ENCODE measurements around the gene PROKR1. TPM values are rescaled to one million over a fixed set of nuclear protein-coding genes. Genes with fewer than 3 reads are reported as not detected.

PROKR1 gene
- total RNA-seq, 6 experiments from 2014 or later = not detected

GRCh38 chr2:68696554-68696953 is 53.2 kb downstream of the PROKR1 start:
- Mint-ChIP-seq H3K36me3 (ENCODE audit: low read depth) (no peaks in the 10 kb centered on the region; the same call in 1 of the 2 replicates), H3K4me3 (no peak overlapping the region), H3K9me3 (peaks cover 13% of the 10 kb centered on the region), H3K27ac (no peak overlapping the region), H3K27me3 (ENCODE audit: insufficient read depth) (peaks cover 28% of the 10 kb centered on the region), H3K4me1 (ENCODE audit: low read depth) (no peaks in the 10 kb centered on the region)
- no peak for DNase-seq
- no peak for TF ChIP-seq CTCF (IDR thresholded peaks at IDR 0.05)

DNA sequence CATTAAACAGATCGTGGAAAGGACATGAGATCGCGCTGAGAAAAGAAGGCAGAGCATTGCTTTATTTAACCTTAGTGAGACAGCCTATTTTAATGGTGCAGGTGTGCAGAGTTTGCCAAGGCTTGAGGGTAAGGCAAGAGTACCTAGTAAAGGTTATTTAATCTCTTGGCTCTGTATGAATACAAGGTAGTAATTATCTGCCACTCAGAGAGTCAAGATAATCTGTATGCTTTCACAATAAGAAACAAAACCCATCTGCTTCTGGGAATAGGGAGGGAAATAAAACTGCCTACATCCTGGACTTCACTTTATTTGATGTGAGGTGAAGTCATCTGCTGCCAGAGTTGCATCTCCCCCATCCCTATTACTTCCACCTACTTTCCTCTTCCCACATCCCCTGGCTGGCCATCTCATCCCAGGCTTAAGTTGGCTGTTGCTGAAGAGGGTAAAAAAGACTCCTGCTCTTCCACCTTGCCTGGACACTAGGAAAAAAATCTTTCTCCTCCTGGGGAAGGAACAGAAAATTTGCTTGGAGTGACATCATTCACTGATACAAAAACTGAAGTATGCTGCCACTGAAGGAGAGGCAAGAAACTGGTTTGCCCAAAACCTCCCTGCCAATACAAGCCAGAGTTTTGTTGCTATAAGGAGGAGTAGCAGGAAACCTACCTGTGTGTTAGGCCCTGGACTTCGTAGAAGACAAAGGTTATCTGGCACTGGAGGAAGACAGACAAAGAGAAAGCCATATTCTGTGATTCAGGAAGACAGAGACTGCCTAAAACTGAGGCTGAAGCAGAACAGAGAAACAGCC is 55.4 kb downstream of the PROKR1 start:
- no peak for TF ChIP-seq CTCF (IDR thresholded peaks at IDR 0.05)
- H3K9me3 Mint-ChIP-seq = peaks cover 13% of the 10 kb centered on the region
- no peak for DNase-seq
- H3K27me3 Mint-ChIP-seq (ENCODE audit: insufficient read depth) = peaks cover 28% of the 10 kb centered on the region
- no peaks in the 10 kb centered on the region; the same call in 1 of the 2 replicates for H3K36me3 Mint-ChIP-seq (ENCODE audit: low read depth)
- no peak overlapping the region for H3K27ac Mint-ChIP-seq
- H3K4me1 Mint-ChIP-seq (ENCODE audit: low read depth) = no peaks in the 10 kb centered on the region
- H3K4me3 Mint-ChIP-seq = no peak overlapping the region

GRCh38 chr2:68700560-68700959 is 57.2 kb downstream of the PROKR1 start:
- Mint-ChIP-seq H3K27me3 (ENCODE audit: insufficient read depth) (peaks cover 23% of the 10 kb centered on the region), H3K36me3 (ENCODE audit: low read depth) (no peaks in the 10 kb centered on the region; the same call in 1 of the 2 replicates), H3K9me3 (peaks cover 13% of the 10 kb centered on the region), H3K4me1 (ENCODE audit: low read depth) (no peaks in the 10 kb centered on the region), H3K4me3 (no peak overlapping the region), H3K27ac (no peak overlapping the region)
- TF ChIP-seq CTCF (IDR thresholded peaks at IDR 0.05) = no peak
- DNase-seq = no peak

GRCh38 chr2:68706637-68707036 is 63.3 kb downstream of the PROKR1 start:
- Mint-ChIP-seq H3K27me3 (ENCODE audit: insufficient read depth) (peaks cover 14% of the 10 kb centered on the region), H3K36me3 (ENCODE audit: low read depth) (no peaks in the 10 kb centered on the region), H3K9me3 (no peaks in the 10 kb centered on the region), H3K4me3 (no peak overlapping the region), H3K27ac (no peak overlapping the region), H3K4me1 (ENCODE audit: low read depth) (peaks cover 14% of the 10 kb centered on the region)
- TF ChIP-seq CTCF (IDR thresholded peaks at IDR 0.05) = no peak
- DNase-seq = no peak

Other genes with a start within 250 kb of the PROKR1 start
- under 1 TPM; 0.40 to 0.85 (median 0.72) TPM for gene FBXO48, start 176.3 kb upstream of the PROKR1 start, total RNA-seq (2021; fragmentation: NEBNext Ultra II Directional; extraction: Animal tissue kit (Norgen Biotek cat#: 25700))
- gene APLF, start 176.0 kb upstream of the PROKR1 start, total RNA-seq (2021; fragmentation: NEBNext Ultra II Directional; extraction: Animal tissue kit (Norgen Biotek cat#: 25700)) = 1 to 10 TPM; 1.3 to 1.8 (median 1.5) TPM
- not detected for gene ARHGAP25, start 91.2 kb downstream of the PROKR1 start, total RNA-seq (2021; fragmentation: NEBNext Ultra II Directional; extraction: Animal tissue kit (Norgen Biotek cat#: 25700))
- not detected for gene BMP10, start 227.8 kb downstream of the PROKR1 start, total RNA-seq (2021; fragmentation: NEBNext Ultra II Directional; extraction: Animal tissue kit (Norgen Biotek cat#: 25700))